HEK293 (cell line): ENCODE measurements around the gene ENO3.
A peak's percentile ranks its signal among the peaks of the same experiment; 100 is the strongest.

Source experiments
- CTCF ChIA-PET: fragments of 350-600 bp; formaldehyde crosslinking; extraction: SDS; loops from one replicate; lab custom pipeline; 2021; ENCODE audit warnings: antibody characterized with exemption; lab: Yijun Ruan, JAX
- POLR2A ChIA-PET: fragments of 300-600 bp; formaldehyde crosslinking; extraction: SDS; loops from one replicate; lab custom pipeline; 2020; ENCODE audit warnings: antibody characterized with exemption, inconsistent platforms; lab: Yijun Ruan, JAX
- H3K27ac ChIP-seq: fragments of 200-500 bp; sonication (Bioruptor generic); 2 replicates; pipeline ENCODE4 v1.5.1; 2014; ENCODE audit warnings: low read depth, low read length, control low read depth, inconsistent platforms; ENCODE audit errors: extremely low read depth
- H3K36me3 ChIP-seq, 2 experiments: fragments of 200-500 bp in 1 of 2; sonication (Bioruptor generic) in 1 of 2; 1 replicate in 1 of 2; 2 replicates in 1 of 2; pipeline ENCODE4 v1.5.1; 2014 to 2017; ENCODE audit warnings: inconsistent platforms in 2 of 2, low read length in 2 of 2; ENCODE audit not compliant: control insufficient read depth in 2 of 2, insufficient read depth in 1 of 2
- H3K4me1 ChIP-seq: fragments of 200-500 bp; sonication (Bioruptor generic); 2 replicates; pipeline ENCODE4 v1.5.1; 2014; ENCODE audit warnings: mild to moderate bottlenecking, low read length, inconsistent platforms; ENCODE audit not compliant: control insufficient read depth, insufficient read depth
- H3K4me3 ChIP-seq: 2 replicates; pipeline ENCODE4 v1.5.1; 2011; ENCODE audit warnings: low read depth, mild to moderate bottlenecking, control low read depth, low read length, moderate library complexity
- H3K9me3 ChIP-seq: fragments of 200-500 bp; sonication (Bioruptor generic); 2 replicates; pipeline ENCODE4 v1.5.1; 2014; ENCODE audit warnings: low read depth, low read length, inconsistent platforms; ENCODE audit not compliant: control insufficient read depth, insufficient read depth
- BCL11A ChIP-seq: fragments of 450-650 bp; formaldehyde crosslinking; IDR thresholded peaks from 2 replicates; pipeline ENCODE4 v1.5.1; 2016; ENCODE audit warnings: low read depth, missing biosample characterization, missing genetic modification characterization
- GLIS1 ChIP-seq: fragments of 450-650 bp; formaldehyde crosslinking; IDR thresholded peaks from 2 replicates; pipeline ENCODE4 v1.5.1; 2016; ENCODE audit warnings: missing biosample characterization, missing genetic modification characterization
- KLF8 ChIP-seq: fragments of 450-650 bp; formaldehyde crosslinking; IDR thresholded peaks from 2 replicates; pipeline ENCODE4 v1.5.1; 2016; ENCODE audit warnings: missing biosample characterization, missing genetic modification characterization
- MEIS1 ChIP-seq: sonication (generic); formaldehyde crosslinking; IDR thresholded peaks from 2 replicates; pipeline ENCODE4 v1.8.1; 2022; ENCODE audit warnings: missing genetic modification reagents, mild to moderate bottlenecking, borderline replicate concordance
- OSR2 ChIP-seq: fragments of 450-650 bp; formaldehyde crosslinking; IDR thresholded peaks from 2 replicates; pipeline ENCODE4 v1.5.1; 2016; ENCODE audit warnings: missing biosample characterization, missing genetic modification characterization
- RBAK ChIP-seq: fragments of 450-650 bp; formaldehyde crosslinking; IDR thresholded peaks from 2 replicates; pipeline ENCODE4 v1.5.1; 2016; ENCODE audit warnings: missing biosample characterization, missing genetic modification characterization
- REPIN1 ChIP-seq: fragments of 450-650 bp; formaldehyde crosslinking; IDR thresholded peaks from 2 replicates; pipeline ENCODE4 v1.5.1; 2017; ENCODE audit warnings: missing biosample characterization, missing genetic modification characterization, low read depth
- SCRT1 ChIP-seq: fragments of 450-650 bp; formaldehyde crosslinking; IDR thresholded peaks from 2 replicates; pipeline ENCODE4 v1.5.1; 2016; ENCODE audit warnings: missing biosample characterization, missing genetic modification characterization, borderline replicate concordance
- SETDB1 ChIP-seq: IDR thresholded peaks from one replicate; pipeline ENCODE4 v1.6.1; 2017; ENCODE audit warnings: mild to moderate bottlenecking, low read length, moderate library complexity, mixed read lengths; ENCODE audit not compliant: insufficient read length
- SP2 ChIP-seq: fragments of 450-650 bp; formaldehyde crosslinking; IDR thresholded peaks from 2 replicates; pipeline ENCODE4 v1.5.1; 2016; ENCODE audit warnings: missing biosample characterization, missing genetic modification characterization
- ZFHX2 ChIP-seq: fragments of 450-650 bp; formaldehyde crosslinking; conservative IDR thresholded peaks from 2 replicates; pipeline ENCODE4 v1.5.1; 2016; ENCODE audit warnings: missing biosample characterization, missing genetic modification characterization
- ZIC2 ChIP-seq: fragments of 450-650 bp; formaldehyde crosslinking; IDR thresholded peaks from 2 replicates; pipeline ENCODE4 v1.5.1; 2016; ENCODE audit warnings: missing biosample characterization, missing genetic modification characterization
- ZNF121 ChIP-seq: fragments of 450-650 bp; formaldehyde crosslinking; IDR thresholded peaks from 2 replicates; pipeline ENCODE4 v1.5.1; 2016; ENCODE audit warnings: missing biosample characterization, missing genetic modification characterization
- ZNF2 ChIP-seq: fragments of 450-650 bp; formaldehyde crosslinking; IDR thresholded peaks from 2 replicates; pipeline ENCODE4 v1.5.1; 2016; ENCODE audit warnings: missing biosample characterization, missing genetic modification characterization
- ZNF214 ChIP-seq: fragments of 450-650 bp; formaldehyde crosslinking; IDR thresholded peaks from 2 replicates; pipeline ENCODE4 v1.5.1; 2017; ENCODE audit warnings: missing biosample characterization, mild to moderate bottlenecking, missing genetic modification characterization, borderline replicate concordance
- ZNF239 ChIP-seq: fragments of 450-650 bp; formaldehyde crosslinking; IDR thresholded peaks from 2 replicates; pipeline ENCODE4 v1.5.1; 2016; ENCODE audit warnings: missing biosample characterization, missing genetic modification characterization
- ZNF302 ChIP-seq: fragments of 450-650 bp; formaldehyde crosslinking; IDR thresholded peaks from 2 replicates; pipeline ENCODE4 v1.5.1; 2016; ENCODE audit warnings: missing biosample characterization, missing genetic modification characterization, low read depth
- ZNF341 ChIP-seq: fragments of 450-650 bp; formaldehyde crosslinking; IDR thresholded peaks from 2 replicates; pipeline ENCODE4; 2016; ENCODE audit warnings: low read depth, missing biosample characterization, missing genetic modification characterization
- ZNF391 ChIP-seq: fragments of 450-650 bp; formaldehyde crosslinking; IDR thresholded peaks from 2 replicates; pipeline ENCODE4 v1.5.1; 2016; ENCODE audit warnings: low read depth, missing biosample characterization, missing genetic modification characterization, borderline replicate concordance
- ZNF404 ChIP-seq: fragments of 450-650 bp; formaldehyde crosslinking; IDR thresholded peaks from 2 replicates; pipeline ENCODE4 v1.5.1; 2017; ENCODE audit warnings: missing biosample characterization, missing genetic modification characterization
- ZNF423 ChIP-seq: fragments of 450-650 bp; formaldehyde crosslinking; IDR thresholded peaks from 2 replicates; pipeline ENCODE4 v1.5.1; 2016; ENCODE audit warnings: missing biosample characterization, missing genetic modification characterization
- ZNF510 ChIP-seq: fragments of 450-650 bp; formaldehyde crosslinking; IDR thresholded peaks from 2 replicates; pipeline ENCODE4 v1.5.1; 2018; ENCODE audit warnings: mild to moderate bottlenecking, missing genetic modification characterization, missing biosample characterization; ENCODE audit not compliant: insufficient replicate concordance
- ZNF658 ChIP-seq: fragments of 450-650 bp; formaldehyde crosslinking; IDR thresholded peaks from 2 replicates; pipeline ENCODE4; 2016; ENCODE audit warnings: missing biosample characterization, missing genetic modification characterization
- ZNF830 ChIP-seq: fragments of 450-650 bp; IDR thresholded peaks from 2 replicates; pipeline ENCODE4 v1.5.0; 2018; ENCODE audit warnings: missing biosample characterization, missing genetic modification characterization, low read depth, mild to moderate bottlenecking, moderate library complexity
- TF ChIP-seq, protein P1 (sequence below): fragments of 450-650 bp; formaldehyde crosslinking; IDR thresholded peaks from 2 replicates; pipeline ENCODE4 v1.5.1; 2016; ENCODE audit warnings: missing biosample characterization, missing genetic modification characterization, borderline replicate concordance
- TF ChIP-seq, protein P2 (sequence below): fragments of 450-650 bp; formaldehyde crosslinking; IDR thresholded peaks from 2 replicates; pipeline ENCODE4 v1.5.0; 2017; ENCODE audit warnings: missing biosample characterization, missing genetic modification characterization, borderline replicate concordance
- TF ChIP-seq, protein P3 (sequence below): fragments of 450-650 bp; formaldehyde crosslinking; IDR thresholded peaks from 2 replicates; pipeline ENCODE4 v1.5.1; 2017; ENCODE audit warnings: missing biosample characterization, missing genetic modification characterization

The ENO3 gene

DNA sequence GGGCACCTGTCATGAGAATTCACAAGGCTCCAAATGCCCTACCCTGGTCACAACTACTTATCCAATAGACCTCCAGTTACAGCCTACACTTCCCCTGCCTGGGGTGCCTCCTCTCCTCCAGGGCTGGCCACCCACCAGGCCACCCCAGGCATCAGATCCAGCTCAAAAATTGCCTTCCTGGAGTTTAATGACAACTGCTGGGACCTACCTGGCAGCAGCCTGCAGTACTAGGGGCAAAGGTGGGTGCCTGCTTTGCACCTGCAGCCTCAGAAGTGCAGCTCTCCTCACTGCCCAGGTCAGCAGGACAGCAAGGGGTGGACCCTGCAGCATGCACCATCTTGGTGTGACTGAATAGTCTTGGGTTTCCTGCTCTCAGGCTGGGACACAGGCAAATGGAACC is 15.3 kb upstream of the ENO3 start:
- Histone ChIP-seq H3K4me3 (no peak overlapping the region), H3K36me3 (peaks cover 14 to 54% of the 10 kb centered on the region in 2 experiments), H3K27ac (no peak overlapping the region), H3K9me3 (no peaks in the 10 kb centered on the region), H3K4me1 (peaks cover 3% of the 10 kb centered on the region)
- ChIA-PET POLR2A (interaction anchor here (0.5 to 2.3 kb wide), 3 partner anchors 13 to 26 kb away, joined by 3 to 9 read pairs (median 6); partner anchors contain the start of gene PFN1), CTCF (interaction anchor here (0.5 kb wide), 1 partner anchor 242 kb away, joined by 3 read pairs; no protein-coding TSS in a partner anchor)
- TF ChIP-seq GLIS1 (tag by site-specific recombination) (peak; percentile 70), ZIC2 (peak; percentile 53), BCL11A (tag by site-specific recombination) (no peak)

DNA sequence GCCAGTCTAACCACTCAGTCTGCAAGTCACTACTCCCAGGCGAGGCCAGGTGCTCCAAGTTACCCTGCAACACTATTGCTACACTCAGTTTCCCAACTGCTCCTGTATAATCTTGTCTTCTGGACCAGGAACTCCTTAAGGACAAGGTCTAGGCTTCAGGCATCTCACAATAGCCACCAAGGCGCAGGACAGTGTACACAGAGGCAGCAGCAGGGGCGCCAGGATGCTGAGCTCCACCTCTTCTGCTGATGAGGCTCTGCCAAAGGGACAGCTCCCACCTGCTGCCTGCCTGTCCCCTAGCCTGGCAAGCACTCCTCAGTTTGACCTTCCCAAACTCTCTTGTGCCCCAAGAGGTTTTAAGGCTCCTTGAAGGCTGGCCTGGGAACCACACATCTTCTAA is 14.5 kb upstream of the ENO3 start:
- Histone ChIP-seq H3K4me1 (peaks cover 7% of the 10 kb centered on the region), H3K9me3 (no peaks in the 10 kb centered on the region), H3K36me3 (peaks cover 10 to 48% of the 10 kb centered on the region in 2 experiments), H3K27ac (no peak overlapping the region; the same call in 1 of the 2 replicates), H3K4me3 (no peak overlapping the region)
- TF ChIP-seq KLF8 (tag by site-specific recombination) = no peak
- TF ChIP-seq ZNF121 (tag by site-specific recombination) = no peak
- TF ChIP-seq OSR2 (tag by site-specific recombination) = no peak
- no peak for TF ChIP-seq ZNF658 (tag by site-specific recombination)
- TF ChIP-seq RBAK (tag by site-specific recombination) = no peak
- TF ChIP-seq ZNF423 (tag by site-specific recombination) = no peak
- TF ChIP-seq ZFHX2 (tag by site-specific recombination) = no peak
- no peak for TF ChIP-seq SP2 (tag by site-specific recombination)
- TF ChIP-seq, protein P1, sequence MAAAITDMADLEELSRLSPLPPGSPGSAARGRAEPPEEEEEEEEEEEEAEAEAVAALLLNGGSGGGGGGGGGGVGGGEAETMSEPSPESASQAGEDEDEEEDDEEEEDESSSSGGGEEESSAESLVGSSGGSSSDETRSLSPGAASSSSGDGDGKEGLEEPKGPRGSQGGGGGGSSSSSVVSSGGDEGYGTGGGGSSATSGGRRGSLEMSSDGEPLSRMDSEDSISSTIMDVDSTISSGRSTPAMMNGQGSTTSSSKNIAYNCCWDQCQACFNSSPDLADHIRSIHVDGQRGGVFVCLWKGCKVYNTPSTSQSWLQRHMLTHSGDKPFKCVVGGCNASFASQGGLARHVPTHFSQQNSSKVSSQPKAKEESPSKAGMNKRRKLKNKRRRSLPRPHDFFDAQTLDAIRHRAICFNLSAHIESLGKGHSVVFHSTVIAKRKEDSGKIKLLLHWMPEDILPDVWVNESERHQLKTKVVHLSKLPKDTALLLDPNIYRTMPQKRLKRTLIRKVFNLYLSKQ (tag by site-specific recombination) = no peak
- TF ChIP-seq, protein P2, sequence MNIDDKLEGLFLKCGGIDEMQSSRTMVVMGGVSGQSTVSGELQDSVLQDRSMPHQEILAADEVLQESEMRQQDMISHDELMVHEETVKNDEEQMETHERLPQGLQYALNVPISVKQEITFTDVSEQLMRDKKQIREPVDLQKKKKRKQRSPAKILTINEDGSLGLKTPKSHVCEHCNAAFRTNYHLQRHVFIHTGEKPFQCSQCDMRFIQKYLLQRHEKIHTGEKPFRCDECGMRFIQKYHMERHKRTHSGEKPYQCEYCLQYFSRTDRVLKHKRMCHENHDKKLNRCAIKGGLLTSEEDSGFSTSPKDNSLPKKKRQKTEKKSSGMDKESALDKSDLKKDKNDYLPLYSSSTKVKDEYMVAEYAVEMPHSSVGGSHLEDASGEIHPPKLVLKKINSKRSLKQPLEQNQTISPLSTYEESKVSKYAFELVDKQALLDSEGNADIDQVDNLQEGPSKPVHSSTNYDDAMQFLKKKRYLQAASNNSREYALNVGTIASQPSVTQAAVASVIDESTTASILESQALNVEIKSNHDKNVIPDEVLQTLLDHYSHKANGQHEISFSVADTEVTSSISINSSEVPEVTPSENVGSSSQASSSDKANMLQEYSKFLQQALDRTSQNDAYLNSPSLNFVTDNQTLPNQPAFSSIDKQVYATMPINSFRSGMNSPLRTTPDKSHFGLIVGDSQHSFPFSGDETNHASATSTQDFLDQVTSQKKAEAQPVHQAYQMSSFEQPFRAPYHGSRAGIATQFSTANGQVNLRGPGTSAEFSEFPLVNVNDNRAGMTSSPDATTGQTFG = no peak
- TF ChIP-seq MEIS1 = no peak
- no peak for TF ChIP-seq ZNF214 (tag by site-specific recombination)
- TF ChIP-seq ZNF404 (tag by site-specific recombination) = no peak
- POLR2A ChIA-PET = interaction anchor here (1.0 to 2.3 kb wide), 3 partner anchors 12 to 31 kb away, joined by 4 to 9 read pairs (median 6); partner anchors contain the start of genes PFN1 and SPAG7
- CTCF ChIA-PET = interaction anchor here (0.5 to 1.2 kb wide), 3 partner anchors 27 to 146 kb away, joined by 3 to 4 read pairs (median 3); no protein-coding TSS in a partner anchor

DNA sequence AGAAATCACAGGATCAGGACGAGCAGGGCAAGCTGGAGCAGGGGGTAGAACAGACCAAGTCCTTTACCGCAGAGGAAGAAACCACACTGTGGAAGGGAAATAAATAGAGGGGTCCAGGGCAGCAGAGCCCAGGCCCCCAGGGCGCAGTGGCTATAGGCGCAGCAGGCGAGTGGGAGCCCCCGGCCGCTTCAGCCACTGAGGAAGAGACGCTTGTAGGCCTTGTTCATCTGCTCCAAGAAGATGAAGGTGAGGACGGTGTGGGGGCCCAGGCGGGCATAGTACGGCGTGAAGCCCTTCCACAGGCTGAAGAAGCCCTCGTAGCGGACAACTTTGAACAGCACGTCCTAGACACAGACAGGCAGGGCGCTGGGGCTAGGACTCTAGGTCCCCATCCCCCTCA is 13.4 kb upstream of the ENO3 start:
- peaks cover 9% of the 10 kb centered on the region for H3K4me1 ChIP-seq
- no peaks in the 10 kb centered on the region for H3K9me3 ChIP-seq
- H3K27ac ChIP-seq = no peak overlapping the region; the same call in 1 of the 2 replicates
- CTCF ChIA-PET = interaction anchor here (0.6 to 1.2 kb wide), 2 partner anchors 24 to 28 kb away, joined by 3 to 4 read pairs; no protein-coding TSS in a partner anchor
- POLR2A ChIA-PET = interaction anchor here (0.6 to 3.4 kb wide), 5 partner anchors 11 to 36 kb away, joined by 3 to 109 read pairs (median 6); partner anchors contain the start of genes ENO3, PFN1 and SPAG7
- peaks cover 19 to 53% of the 10 kb centered on the region in 2 experiments for H3K36me3 ChIP-seq
- no peak overlapping the region for H3K4me3 ChIP-seq
- TF ChIP-seq ZNF391 (tag by site-specific recombination) (no peak), ZNF239 (tag by site-specific recombination) (no peak), SCRT1 (tag by site-specific recombination) (no peak), ZNF510 (tag by site-specific recombination) (no peak), MEIS1 (no peak), REPIN1 (tag by site-specific recombination) (no peak), ZNF830 (no peak), ZNF341 (tag by site-specific recombination) (no peak), ZNF2 (tag by site-specific recombination) (no peak), ZNF302 (no peak), SETDB1 (no peak)
- TF ChIP-seq, protein P3, sequence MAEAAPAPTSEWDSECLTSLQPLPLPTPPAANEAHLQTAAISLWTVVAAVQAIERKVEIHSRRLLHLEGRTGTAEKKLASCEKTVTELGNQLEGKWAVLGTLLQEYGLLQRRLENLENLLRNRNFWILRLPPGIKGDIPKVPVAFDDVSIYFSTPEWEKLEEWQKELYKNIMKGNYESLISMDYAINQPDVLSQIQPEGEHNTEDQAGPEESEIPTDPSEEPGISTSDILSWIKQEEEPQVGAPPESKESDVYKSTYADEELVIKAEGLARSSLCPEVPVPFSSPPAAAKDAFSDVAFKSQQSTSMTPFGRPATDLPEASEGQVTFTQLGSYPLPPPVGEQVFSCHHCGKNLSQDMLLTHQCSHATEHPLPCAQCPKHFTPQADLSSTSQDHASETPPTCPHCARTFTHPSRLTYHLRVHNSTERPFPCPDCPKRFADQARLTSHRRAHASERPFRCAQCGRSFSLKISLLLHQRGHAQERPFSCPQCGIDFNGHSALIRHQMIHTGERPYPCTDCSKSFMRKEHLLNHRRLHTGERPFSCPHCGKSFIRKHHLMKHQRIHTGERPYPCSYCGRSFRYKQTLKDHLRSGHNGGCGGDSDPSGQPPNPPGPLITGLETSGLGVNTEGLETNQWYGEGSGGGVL = no peak
